ENCODE data around the gene CDH10. TPM values are rescaled to one million over a fixed set of nuclear protein-coding genes. Genes with fewer than 3 reads are reported as not detected.

Gene CDH10
- total and polyA plus RNA-seq, 2 of the 4 experiments (the other 2 are of a cell fraction) = 0.18 to 0.21 TPM

DNA sequence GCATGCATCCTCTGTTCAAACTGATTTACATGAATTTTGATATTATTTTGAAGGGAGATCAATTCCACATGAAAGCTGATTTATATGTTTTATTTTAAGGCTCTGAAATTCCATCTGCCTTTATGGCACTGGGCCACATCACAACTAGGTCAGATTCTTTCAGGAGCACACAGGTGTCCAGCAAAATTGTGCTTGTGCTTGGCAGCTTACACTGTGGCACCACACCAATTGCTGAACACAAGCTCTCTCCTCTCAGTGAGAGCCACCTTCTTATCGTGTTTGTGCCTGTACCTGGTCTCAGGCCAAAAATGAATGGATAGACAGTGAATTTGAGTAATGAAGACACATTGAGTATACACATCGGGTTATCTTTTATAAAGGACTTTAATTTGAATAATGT, 200.4 kb downstream of the CDH10 start:
- no peak overlapping the region for H2BK120ac ChIP-seq (ENCODE audit: low read depth, low read length)
- no peak overlapping the region for H4K5ac ChIP-seq (ENCODE audit: low read depth, low read length)
- no peak overlapping the region for H3K4me3 ChIP-seq (ENCODE audit: insufficient read depth, low read depth, low read length)
- H3K18ac ChIP-seq (ENCODE audit: low read depth, low read length) = no peak overlapping the region
- H2AK9ac ChIP-seq (replicated peaks; ENCODE audit: low read depth, low read length, poor library complexity) = no peak overlapping the region
- no CpG with 5 or more reads among the region's 2 CpGs for WGBS, 2 experiments (ENCODE audit: extremely low coverage in 2 of 2, insufficient read length in 1 of 2)
- H3K14ac ChIP-seq (replicated peaks; ENCODE audit: low read depth, low read length) = no peak overlapping the region
- DNase-seq (no peak), ATAC-seq (ENCODE audit: low read depth) (no peak)
- ChIA-PET POLR2A (ENCODE audit: unreplicated experiment) (no interaction called here), CTCF (no interaction called here)
- in situ Hi-C loops (cut with MboI; ENCODE audit: low sequenced_read_pairs) = no loop called here
- no peaks in the 10 kb centered on the region for H3K27me3 ChIP-seq (ENCODE audit: control insufficient read depth, insufficient read depth, low read length)
- no peak overlapping the region for H4K91ac ChIP-seq (ENCODE audit: insufficient read depth, low read depth, low read length)
- BruUV-seq (replicated peaks) = no TSS peak
- intact Hi-C loops (cut with micrococcal nuclease) = no loop called here
- no peaks in the 10 kb centered on the region for H4K20me1 ChIP-seq (ENCODE audit: insufficient read depth, low read length)
- peaks cover 6% of the 10 kb centered on the region; the same call in 1 of the 2 replicates for H3K9me3 ChIP-seq (ENCODE audit: control insufficient read depth, insufficient read depth, low read length)
- H3K27ac ChIP-seq (ENCODE audit: insufficient read depth, low read length) = no peak overlapping the region
- no peak overlapping the region for H2AFZ ChIP-seq (replicated peaks; ENCODE audit: low read length, poor library complexity)
- H3K36me3 ChIP-seq (ENCODE audit: control insufficient read depth, insufficient read depth, low read length) = no peaks in the 10 kb centered on the region
- no peak overlapping the region for H3K4me2 ChIP-seq (ENCODE audit: low read depth, low read length)
- no peak overlapping the region for H2AK5ac ChIP-seq (ENCODE audit: low read depth, low read length)
- H3K79me1 ChIP-seq (ENCODE audit: low read depth in 1 of 2, low read length in 2 of 2) = no peaks in the 10 kb centered on the region
- no peak overlapping the region for H2BK5ac ChIP-seq (ENCODE audit: low read depth, low read length, poor library complexity, severe bottlenecking)
- no peaks in the 10 kb centered on the region for H3K9me1 ChIP-seq (ENCODE audit: insufficient read depth, low read length)
- dilution Hi-C loops (cut with HindIII; ENCODE audit: low sequenced_read_pairs, unreplicated experiment) = no loop called here
- no peak overlapping the region for H3K4ac ChIP-seq (ENCODE audit: low read depth, low read length)
- no peak overlapping the region for H3K56ac ChIP-seq (ENCODE audit: extremely low read depth, insufficient read depth, low read length)
- H2BK15ac ChIP-seq (ENCODE audit: low read depth, low read length) = no peak overlapping the region
- H3K9ac ChIP-seq (ENCODE audit: low read depth, low read length) = no peak overlapping the region
- no peak overlapping the region for H4K8ac ChIP-seq (ENCODE audit: low read depth in 2 of 2, low read length in 2 of 2)
- no peaks in the 10 kb centered on the region for H3K4me1 ChIP-seq (ENCODE audit: control insufficient read depth, insufficient read depth, low read length)
- no peak overlapping the region for H3K23ac ChIP-seq (ENCODE audit: low read depth, low read length)
- H2BK20ac ChIP-seq (ENCODE audit: low read depth, low read length) = no peak overlapping the region
- TF ChIP-seq RCOR1 (IDR thresholded peaks at IDR 0.05; ENCODE audit: insufficient replicate concordance, low read length) (no peak), FOS (IDR thresholded peaks at IDR 0.05; ENCODE audit: low read depth, low read length) (no peak), MXI1 (IDR thresholded peaks at IDR 0.05; ENCODE audit: borderline replicate concordance, low read depth, low read length) (no peak)

All from IMR-90 (cell line).